Thymus (tissue), 11 donors: ENCODE results near the gene CD274. TPM values are rescaled to one million over a fixed set of nuclear protein-coding genes. Genes with fewer than 3 reads are reported as not detected.
A peak's percentile ranks its signal among the peaks of the same experiment; 100 is the strongest.
"Not testable (repeated sequence)": the region's sequence is repeated elsewhere in the genome, so short reads cannot be mapped to it uniquely, and the experiment has no call there.

ENCODE experiments used
- DNase-seq, 9 donors: peaks; one replicate each; pipeline ENCODE4 v3.0.0-alpha.2; 2013; ENCODE audit warnings: low spot score in 9 of 9, low read depth in 6 of 9, missing footprints in 1 of 9
- H3K27ac ChIP-seq, 2 donors: one replicate each; pipeline ENCODE4 v1.5.1; 2013; ENCODE audit warnings: control low read depth in 1 of 2, low read depth in 1 of 2, low read length in 1 of 2, mild to moderate bottlenecking in 1 of 2, moderate library complexity in 1 of 2
- H3K27me3 ChIP-seq, 2 donors: one replicate each; pipeline ENCODE4 v1.5.1; 2013; ENCODE audit warnings: low read length in 1 of 2; ENCODE audit not compliant: control insufficient read depth in 2 of 2, insufficient read depth in 1 of 2
- H3K36me3 ChIP-seq, 2 donors: one replicate each; pipeline ENCODE4 v1.5.1; 2013; ENCODE audit warnings: low read length in 1 of 2, mild to moderate bottlenecking in 1 of 2, moderate library complexity in 1 of 2; ENCODE audit not compliant: control insufficient read depth in 2 of 2, insufficient read depth in 2 of 2
- H3K4me1 ChIP-seq, 2 donors: one replicate each; pipeline ENCODE4 v1.5.1; 2013; ENCODE audit warnings: low read length in 2 of 2; ENCODE audit not compliant: control insufficient read depth in 2 of 2, insufficient read depth in 2 of 2
- H3K4me3 ChIP-seq, 2 donors: one replicate each; pipeline ENCODE4 v1.5.1; 2013; ENCODE audit warnings: low read length in 2 of 2, control low read depth in 1 of 2, mild to moderate bottlenecking in 1 of 2
- H3K9me3 ChIP-seq, 2 donors: one replicate each; pipeline ENCODE4 v1.5.1; 2013; ENCODE audit warnings: low read length in 1 of 2, mild to moderate bottlenecking in 1 of 2; ENCODE audit not compliant: control insufficient read depth in 2 of 2, insufficient read depth in 1 of 2
- WGBS: extraction: QIAGEN DNeasy Blood & Tissue Kit; methylation state at CpG from one replicate; pipeline ENCODE4 v1.1.7; 2013; 5-methylcytosine and 5-hydroxymethylcytosine counted together
- polyA plus RNA-seq: library from polyadenylated mRNA; stranded (reverse); fragments of 200-250 nt; gene quantifications from one replicate; pipeline ENCODE4 v1.2.3, GENCODE V29; 2013
- total RNA-seq: library from RNA; stranded (reverse); fragments of 120-200 nt; gene quantifications from one replicate; pipeline ENCODE4 v1.2.4, GENCODE V29; 2013
- donor health status: healthy.

The CD274 gene
- total and polyA plus RNA-seq, 2 donors: 10.9 to 21.7 TPM

- DNase-seq: no peak
- 92% methylated on average over 1 of the region's 1 CpG for WGBS
- Histone ChIP-seq H3K36me3 (no peaks in the 10 kb centered on the region), H3K4me1 (peaks cover 0 to 4% of the 10 kb centered on the region in 2 donors), H3K27me3 (no peaks in the 10 kb centered on the region), H3K27ac (peak overlapping the region; percentile 8 to 27), H3K4me3 (no peak overlapping the region), H3K9me3 (no peaks in the 10 kb centered on the region)
Measured at GRCh38 chr9:5452286-5452609, 1.9 kb downstream of the CD274 start.

- Histone ChIP-seq H3K36me3 (no peaks in the 10 kb centered on the region), H3K27ac (no peak overlapping the region), H3K27me3 (no peaks in the 10 kb centered on the region), H3K4me3 (no peak overlapping the region), H3K4me1 (peaks cover 0 to 4% of the 10 kb centered on the region in 2 donors), H3K9me3 (no peaks in the 10 kb centered on the region)
- DNase-seq: no peak
- 95% methylated on average over 2 of the region's 2 CpGs for WGBS
Measured at GRCh38 chr9:5453004-5453403, 2.7 kb downstream of the CD274 start.

GRCh38 chr9:5453673-5454072 is 3.3 kb downstream of the CD274 start:
- H3K4me1 ChIP-seq: peaks cover 0 to 4% of the 10 kb centered on the region in 2 donors
- DNase-seq: no peak
- no peaks in the 10 kb centered on the region for H3K27me3 ChIP-seq
- peak overlapping the region in 1 of 2 donors; percentile 23 for H3K27ac ChIP-seq
- no peak overlapping the region for H3K4me3 ChIP-seq
- H3K9me3 ChIP-seq: no peaks in the 10 kb centered on the region
- no peaks in the 10 kb centered on the region for H3K36me3 ChIP-seq
- WGBS: 47% methylated on average over 2 of the region's 2 CpGs

GRCh38 chr9:5455181-5455580 is 4.8 kb downstream of the CD274 start:
- H3K4me3 ChIP-seq: no peak overlapping the region

GRCh38 chr9:5459289-5459829 is 9.0 kb downstream of the CD274 start:
- Histone ChIP-seq H3K27me3 (no peaks in the 10 kb centered on the region), H3K27ac (no peak overlapping the region), H3K4me3 (no peak overlapping the region), H3K9me3 (no peaks in the 10 kb centered on the region), H3K36me3 (no peaks in the 10 kb centered on the region), H3K4me1 (no peaks in the 10 kb centered on the region)
- 95% methylated on average over 4 of the region's 4 CpGs for WGBS
- no peak for DNase-seq

More at GRCh38 chr9:5455181-5455580, 4.8 kb downstream of the CD274 start:
- no peak for DNase-seq
- no peaks in the 10 kb centered on the region for H3K9me3 ChIP-seq
- no peaks in the 10 kb centered on the region for H3K27me3 ChIP-seq
- H3K36me3 ChIP-seq: no peaks in the 10 kb centered on the region
- H3K4me1 ChIP-seq: peaks cover 0 to 4% of the 10 kb centered on the region in 2 donors
- WGBS: 84% methylated on average over 2 of the region's 2 CpGs
- H3K27ac ChIP-seq: no peak overlapping the region

- WGBS: 93% methylated on average over 1 of the region's 1 CpG
- Histone ChIP-seq H3K27me3 (no peaks in the 10 kb centered on the region), H3K36me3 (no peaks in the 10 kb centered on the region)
Measured at GRCh38 chr9:5460157-5460556, 9.8 kb downstream of the CD274 start.

GRCh38 chr9:5464831-5465330 is 14.5 kb downstream of the CD274 start:
- H3K36me3 ChIP-seq, H3K4me1 ChIP-seq, H3K9me3 ChIP-seq, H3K27me3 ChIP-seq, H3K4me3 ChIP-seq, H3K27ac ChIP-seq, DNase-seq: not testable (repeated sequence)
- WGBS: 89% methylated on average over 4 of the region's 4 CpGs

More at GRCh38 chr9:5460157-5460556, 9.8 kb downstream of the CD274 start:
- no peaks in the 10 kb centered on the region for H3K4me1 ChIP-seq
- no peaks in the 10 kb centered on the region for H3K9me3 ChIP-seq
- no peak for DNase-seq
- H3K4me3 ChIP-seq: no peak overlapping the region
- H3K27ac ChIP-seq: no peak overlapping the region

- DNase-seq: no peak
- Histone ChIP-seq H3K27me3 (no peaks in the 10 kb centered on the region), H3K27ac (no peak overlapping the region), H3K4me3 (no peak overlapping the region), H3K36me3 (no peaks in the 10 kb centered on the region), H3K9me3 (no peaks in the 10 kb centered on the region), H3K4me1 (no peaks in the 10 kb centered on the region)
- WGBS: 94% methylated on average over 1 of the region's 1 CpG
Measured at GRCh38 chr9:5466005-5466404, 15.7 kb downstream of the CD274 start.

- DNase-seq: no peak
- Histone ChIP-seq H3K9me3 (no peaks in the 10 kb centered on the region), H3K27me3 (no peaks in the 10 kb centered on the region), H3K4me3 (no peak overlapping the region), H3K27ac (no peak overlapping the region), H3K36me3 (no peaks in the 10 kb centered on the region), H3K4me1 (no peaks in the 10 kb centered on the region)
- 94% methylated on average over 2 of the region's 2 CpGs for WGBS
Measured at GRCh38 chr9:5466766-5467165, 16.4 kb downstream of the CD274 start.
